Activated CD8-positive, alpha-beta memory T cell treated with anti-CD3 and anti-CD28 coated beads, Interleukin-2, amount 50 U/mL, for 24 hours (primary cell): Measurements from ENCODE around the gene HEMK1.

ENCODE experiments used
- DNase-seq: peaks from one replicate; pipeline ENCODE4 v3.0.0-alpha.2; 2020; ENCODE audit errors: extremely low read depth

Gene HEMK1

DNA sequence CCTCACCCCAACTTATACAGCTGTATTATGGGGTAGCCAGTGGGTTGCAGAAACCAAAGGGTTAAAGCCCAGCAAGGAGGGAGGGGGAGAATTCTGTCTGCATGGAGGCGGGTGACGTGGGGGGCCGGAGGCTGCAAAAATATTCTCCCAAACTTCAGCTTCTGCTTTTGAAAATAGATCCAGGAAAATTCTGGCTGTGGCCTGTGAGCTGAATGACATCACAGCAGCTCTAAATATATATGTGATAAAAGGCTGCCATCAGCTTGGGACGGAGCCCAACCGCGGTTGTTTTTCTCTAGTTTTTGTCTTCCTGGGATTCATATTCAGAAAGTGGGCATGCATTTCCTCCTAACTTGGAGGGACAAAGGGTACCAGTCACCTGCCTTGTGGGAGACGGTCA lies 75.2 kb downstream of the HEMK1 start:
- DNase-seq = no peak

DNA sequence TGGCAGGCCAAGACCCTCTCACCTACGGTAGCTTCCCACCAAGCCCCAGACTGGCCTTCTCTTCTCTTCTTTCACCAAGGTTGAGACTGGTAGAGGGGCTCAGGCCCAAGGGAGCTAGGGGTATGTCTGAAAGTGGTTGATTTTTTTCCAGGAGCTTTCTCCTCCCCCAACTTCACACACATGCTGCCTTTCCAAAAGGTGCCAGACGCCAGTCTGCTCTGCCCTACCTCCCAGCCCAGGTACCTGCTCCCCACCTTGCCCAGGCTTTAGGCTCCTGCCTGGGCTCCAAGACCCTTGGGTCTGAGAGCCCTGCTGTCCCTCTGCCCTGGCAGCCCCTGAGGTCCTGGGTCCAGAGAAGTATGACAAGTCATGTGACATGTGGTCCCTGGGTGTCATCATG lies 76.1 kb downstream of the HEMK1 start:
- DNase-seq = no peak
